SK-N-SH (cell line): ENCODE data around the gene DPEP2. TPM values are rescaled to one million over a fixed set of nuclear protein-coding genes. Genes with fewer than 3 reads are reported as not detected.

Experiments used
- CTCF ChIA-PET: fragments of 300-600, 350-600 bp; formaldehyde crosslinking; extraction: SDS; loops from one replicate; lab custom pipeline; 2021; lab: Yijun Ruan, JAX
- POLR2A ChIA-PET: fragments of 350-600 bp; sonication (Branson Sonifier 250); formaldehyde crosslinking; extraction: SDS; loops from one replicate; lab custom pipeline; 2020; ENCODE audit warnings: antibody characterized with exemption, inconsistent platforms; lab: Yijun Ruan, JAX
- DNase-seq: peaks from one replicate; pipeline ENCODE4 v3.0.0; 2012
- H2AFZ ChIP-seq: fragments of 200-600 bp; sonication (generic); 2 replicates; pipeline ENCODE4 v1.8.1; 2016; ENCODE audit warnings: antibody characterized with exemption, mild to moderate bottlenecking, low read depth
- H3F3A ChIP-seq: fragments of 200-600 bp; sonication (generic); replicated peaks from 2 replicates; pipeline ENCODE3; 2016; ENCODE audit warnings: antibody characterized with exemption, mild to moderate bottlenecking; ENCODE audit not compliant: insufficient read depth
- H3K27ac ChIP-seq, 2 experiments: fragments of 200-500 bp in 1 of 2; fragments of 200-600 bp in 1 of 2; sonication (Bioruptor generic) in 1 of 2; sonication (generic), shearing (Covaris generic) in 1 of 2; 2 replicates each; pipeline versions ENCODE4 v1.5.1 to v1.6.1; 2014 to 2016; ENCODE audit warnings: low read depth in 2 of 2, inconsistent platforms in 1 of 2, low read length in 1 of 2, mild to moderate bottlenecking in 1 of 2, mixed read lengths in 1 of 2
- H3K27me3 ChIP-seq: fragments of 200-600 bp; sonication (generic), shearing (Covaris generic); 2 replicates; pipeline ENCODE4 v1.6.1; 2016; ENCODE audit warnings: mixed run types; ENCODE audit not compliant: insufficient read depth
- H3K36me3 ChIP-seq, 2 experiments: fragments of 200-500 bp in 1 of 2; fragments of 200-600 bp in 1 of 2; sonication (Bioruptor generic) in 1 of 2; sonication (generic) in 1 of 2; replicated peaks in 1 of 2; 2 replicates each; pipeline versions ENCODE3 to v1.5.1; 2014 to 2016; ENCODE audit warnings: low read length in 1 of 2, mild to moderate bottlenecking in 1 of 2; ENCODE audit not compliant: insufficient read depth in 2 of 2, control insufficient read depth in 1 of 2
- H3K4me1 ChIP-seq, 2 experiments: fragments of 200-500 bp in 1 of 2; fragments of 200-600 bp in 1 of 2; sonication (Bioruptor generic) in 1 of 2; sonication (generic), shearing (Covaris generic) in 1 of 2; 2 replicates each; pipeline versions ENCODE4 v1.5.1 to v1.6.1; 2014 to 2016; ENCODE audit warnings: low read depth in 1 of 2, low read length in 1 of 2, mixed run types in 1 of 2; ENCODE audit not compliant: insufficient read depth in 2 of 2, control insufficient read depth in 1 of 2
- H3K4me2 ChIP-seq: fragments of 200-600 bp; sonication (generic), shearing (Covaris generic); 2 replicates; pipeline ENCODE4 v1.6.1; 2017; ENCODE audit warnings: mixed run types
- H3K4me3 ChIP-seq, 2 experiments: fragments of 200-500 bp in 1 of 2; fragments of 200-600 bp in 1 of 2; sonication (Bioruptor generic) in 1 of 2; sonication (generic), shearing (Covaris generic) in 1 of 2; 2 replicates each; pipeline versions ENCODE4 v1.5.1 to v1.8.1; 2014 to 2016; ENCODE audit warnings: low read depth in 2 of 2, inconsistent platforms in 1 of 2, low read length in 1 of 2, mild to moderate bottlenecking in 1 of 2, mixed read lengths in 1 of 2, moderate library complexity in 1 of 2
- H3K79me2 ChIP-seq: fragments of 200-600 bp; sonication (generic); 2 replicates; pipeline ENCODE4 v1.8.1; 2017; ENCODE audit warnings: mild to moderate bottlenecking; ENCODE audit not compliant: insufficient read depth
- H3K9ac ChIP-seq: fragments of 200-600 bp; sonication (generic); 2 replicates; pipeline ENCODE4 v1.6.1; 2017; ENCODE audit warnings: mixed run types
- H3K9me2 ChIP-seq: fragments of 200-600 bp; sonication (generic); 2 replicates; pipeline ENCODE4 v1.6.1; 2017; ENCODE audit warnings: mixed run types
- H3K9me3 ChIP-seq: fragments of 200-600 bp; sonication (generic); 2 replicates; pipeline ENCODE4 v1.6.1; 2017; ENCODE audit warnings: mixed run types, mild to moderate bottlenecking, moderate library complexity
- H4K20me1 ChIP-seq: fragments of 200-600 bp; sonication (generic); 2 replicates; pipeline ENCODE4 v1.6.1; 2017; ENCODE audit warnings: mild to moderate bottlenecking, mixed run types; ENCODE audit not compliant: insufficient read depth
- ELF1 ChIP-seq: IDR thresholded peaks from 2 replicates; pipeline ENCODE4 v1.4.0; 2012
- FOSL2 ChIP-seq: IDR thresholded peaks from 2 replicates; pipeline ENCODE4 v1.4.0; 2012; ENCODE audit warnings: low read depth, mild to moderate bottlenecking, moderate library complexity, borderline replicate concordance
- FOXJ3 ChIP-seq: sonication (generic); formaldehyde crosslinking; IDR thresholded peaks from 2 replicates; pipeline ENCODE4 v1.5.1; 2020; ENCODE audit warnings: mild to moderate bottlenecking, missing genetic modification reagents
- GABPA ChIP-seq: IDR thresholded peaks from 2 replicates; pipeline ENCODE4 v1.4.0; 2012; ENCODE audit warnings: low read depth, mild to moderate bottlenecking
- GATA2 ChIP-seq: sonication (generic); formaldehyde crosslinking; IDR thresholded peaks from 2 replicates; pipeline ENCODE4 v1.5.0; 2020; ENCODE audit warnings: mild to moderate bottlenecking, missing genetic modification reagents
- IRF3 ChIP-seq: fragments of 150-350 bp; IDR thresholded peaks from 2 replicates; pipeline ENCODE4 v1.6.1; 2016; ENCODE audit warnings: mild to moderate bottlenecking, low read depth, low read length
- JUND ChIP-seq: IDR thresholded peaks from 2 replicates; pipeline ENCODE4 v1.4.0; 2012
- MAX ChIP-seq: IDR thresholded peaks from 2 replicates; pipeline ENCODE4 v1.4.0; 2012; ENCODE audit warnings: low read depth
- POLR2AphosphoS5 ChIP-seq: IDR thresholded peaks from 2 replicates; pipeline ENCODE4 v1.6.1; 2012; ENCODE audit warnings: low read depth, low read length
- RFX5 ChIP-seq: IDR thresholded peaks from 2 replicates; pipeline ENCODE4 v1.6.1; 2012; ENCODE audit warnings: mild to moderate bottlenecking, improper control_type of control experiment, low read length
- SIN3A ChIP-seq: IDR thresholded peaks from 2 replicates; pipeline ENCODE4 v1.6.1; 2012; ENCODE audit warnings: low read depth, mild to moderate bottlenecking, low read length, moderate library complexity, borderline replicate concordance
- SMC3 ChIP-seq: IDR thresholded peaks from 2 replicates; pipeline ENCODE4 v1.6.1; 2012; ENCODE audit warnings: low read depth, low read length, improper control_type of control experiment
- USF2 ChIP-seq: fragments of 150-350 bp; IDR thresholded peaks from 2 replicates; pipeline ENCODE4 v1.6.1; 2017; ENCODE audit warnings: antibody characterized with exemption, low read length, low read depth, borderline replicate concordance
- ZBTB33 ChIP-seq: IDR thresholded peaks from 2 replicates; pipeline ENCODE4 v1.4.0; 2012; ENCODE audit warnings: low read depth, borderline replicate concordance
- WGBS: methylation state at CpG from one replicate; pipeline ENCODE4 v1.1.6; 2017; ENCODE audit warnings: low lambda C conversion rate; 5-methylcytosine and 5-hydroxymethylcytosine counted together
- polyA plus RNA-seq, 3 experiments: library from polyadenylated mRNA; depleted of rRNA; stranded (reverse); fragments of >200 nt; gene quantifications; 2 replicates each; pipeline ENCODE4 v1.2.3, GENCODE V29; 2012
- TF ChIP-seq, protein P1 (sequence below): fragments of 200-600 bp; sonication (generic); IDR thresholded peaks from 2 replicates; pipeline ENCODE4 v1.6.1; 2017; ENCODE audit warnings: antibody characterized with exemption, mild to moderate bottlenecking, moderate library complexity

Gene DPEP2
- polyA plus RNA-seq, 1 of the 3 experiments (the other 2 are of a cell fraction) = not detected

DNA sequence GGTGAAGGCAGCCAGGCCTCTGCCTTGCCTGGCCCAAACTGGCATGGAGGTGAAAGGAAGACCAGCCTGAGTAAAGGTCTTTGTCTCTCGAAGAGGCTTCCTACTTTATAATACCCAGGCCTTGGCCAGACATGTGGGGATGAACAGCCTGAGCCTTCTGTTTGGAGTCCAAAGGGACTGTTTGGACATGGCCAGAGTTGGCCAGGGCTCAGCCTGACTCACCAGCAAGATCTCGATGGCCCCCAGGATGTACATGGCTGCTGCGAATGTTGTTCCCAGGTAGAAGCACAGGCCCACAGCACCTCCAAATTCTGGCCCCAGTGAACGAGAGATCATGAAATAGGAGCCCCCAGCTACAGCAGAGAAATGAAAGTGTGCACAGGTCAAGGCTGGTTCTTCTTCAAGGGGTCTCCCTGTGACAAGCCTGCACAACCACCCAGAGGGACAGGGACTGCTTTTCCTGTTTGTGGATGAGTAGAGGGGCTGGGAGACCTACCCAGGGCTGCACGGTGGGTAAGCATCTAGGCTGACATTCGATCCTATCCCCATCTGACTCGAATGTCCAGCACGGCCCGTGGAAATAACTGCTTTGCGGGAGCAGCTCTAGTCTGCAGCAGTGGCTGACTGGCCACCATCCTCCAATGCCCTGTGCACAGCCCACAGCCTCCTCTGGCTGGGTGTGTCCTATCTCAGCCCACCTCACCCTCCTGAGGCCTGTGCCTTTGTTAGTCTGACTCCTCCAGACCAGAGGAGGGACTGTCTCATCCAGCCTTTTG lies 44.7 kb downstream of the DPEP2 start:
- H3K4me3 ChIP-seq = no peak overlapping the region
- POLR2A ChIA-PET = interaction anchor here (1.0 kb wide), 1 partner anchor 15 kb away, joined by 3 read pairs; no protein-coding TSS in a partner anchor
- no peak for DNase-seq
- no peaks in the 10 kb centered on the region for H3K9me2 ChIP-seq
- no peak for TF ChIP-seq USF2
- TF ChIP-seq POLR2AphosphoS5 = no peak
- TF ChIP-seq ZBTB33 = no peak
- no peak for TF ChIP-seq JUND
- CTCF ChIA-PET = interaction anchor here (0.6 to 1.6 kb wide), 3 partner anchors 12 to 86 kb away, joined by 3 to 5 read pairs (median 4); no protein-coding TSS in a partner anchor
- peaks cover 23 to 65% of the 10 kb centered on the region in 2 experiments for H3K36me3 ChIP-seq
- H3K27ac ChIP-seq = no peak overlapping the region
- no peak overlapping the region for H3K4me2 ChIP-seq
- peaks cover 32% of the 10 kb centered on the region; the same call in 1 of the 2 replicates for H3K79me2 ChIP-seq
- no peaks in the 10 kb centered on the region for H3K27me3 ChIP-seq
- 96% methylated on average over 3 of the region's 10 CpGs for WGBS
- no peak overlapping the region for H3K9ac ChIP-seq
- no peak overlapping the region for H2AFZ ChIP-seq
- no peaks in the 10 kb centered on the region for H3K9me3 ChIP-seq
- H3F3A ChIP-seq = peaks cover 7% of the 10 kb centered on the region
- no peaks in the 10 kb centered on the region for H4K20me1 ChIP-seq
- H3K4me1 ChIP-seq = peaks cover 0 to 8% of the 10 kb centered on the region in 2 experiments; a peak in 1 of 4 replicates

GRCh38 chr16:67953641-67954375 lies 45.5 kb downstream of the DPEP2 start:
- WGBS = 95% methylated on average over 5 of the region's 8 CpGs
- peaks cover 0 to 8% of the 10 kb centered on the region in 2 experiments; a peak in 1 of 4 replicates for H3K4me1 ChIP-seq
- H3K36me3 ChIP-seq = peaks cover 19 to 58% of the 10 kb centered on the region in 2 experiments
- POLR2A ChIA-PET = no interaction called here
- H3K27ac ChIP-seq = no peak overlapping the region
- no peak overlapping the region for H3K4me2 ChIP-seq
- H3K9me3 ChIP-seq = no peaks in the 10 kb centered on the region
- CTCF ChIA-PET = interaction anchor here (0.6 to 1.6 kb wide), 3 partner anchors 11 to 87 kb away, joined by 3 to 5 read pairs (median 4); no protein-coding TSS in a partner anchor
- H3K9ac ChIP-seq = no peak overlapping the region
- H3K9me2 ChIP-seq = no peaks in the 10 kb centered on the region
- H3F3A ChIP-seq = peaks cover 7% of the 10 kb centered on the region
- peaks cover 25% of the 10 kb centered on the region; the same call in 1 of the 2 replicates for H3K79me2 ChIP-seq
- no peaks in the 10 kb centered on the region for H3K27me3 ChIP-seq
- no peak overlapping the region for H2AFZ ChIP-seq
- H4K20me1 ChIP-seq = no peaks in the 10 kb centered on the region
- H3K4me3 ChIP-seq = no peak overlapping the region
- no peak for DNase-seq
- TF ChIP-seq, protein P1, sequence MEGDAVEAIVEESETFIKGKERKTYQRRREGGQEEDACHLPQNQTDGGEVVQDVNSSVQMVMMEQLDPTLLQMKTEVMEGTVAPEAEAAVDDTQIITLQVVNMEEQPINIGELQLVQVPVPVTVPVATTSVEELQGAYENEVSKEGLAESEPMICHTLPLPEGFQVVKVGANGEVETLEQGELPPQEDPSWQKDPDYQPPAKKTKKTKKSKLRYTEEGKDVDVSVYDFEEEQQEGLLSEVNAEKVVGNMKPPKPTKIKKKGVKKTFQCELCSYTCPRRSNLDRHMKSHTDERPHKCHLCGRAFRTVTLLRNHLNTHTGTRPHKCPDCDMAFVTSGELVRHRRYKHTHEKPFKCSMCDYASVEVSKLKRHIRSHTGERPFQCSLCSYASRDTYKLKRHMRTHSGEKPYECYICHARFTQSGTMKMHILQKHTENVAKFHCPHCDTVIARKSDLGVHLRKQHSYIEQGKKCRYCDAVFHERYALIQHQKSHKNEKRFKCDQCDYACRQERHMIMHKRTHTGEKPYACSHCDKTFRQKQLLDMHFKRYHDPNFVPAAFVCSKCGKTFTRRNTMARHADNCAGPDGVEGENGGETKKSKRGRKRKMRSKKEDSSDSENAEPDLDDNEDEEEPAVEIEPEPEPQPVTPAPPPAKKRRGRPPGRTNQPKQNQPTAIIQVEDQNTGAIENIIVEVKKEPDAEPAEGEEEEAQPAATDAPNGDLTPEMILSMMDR = no peak
- TF ChIP-seq SMC3 (no peak), GABPA (no peak), FOSL2 (no peak), ZBTB33 (no peak), FOXJ3 (CRISPR knock-in tag) (no peak), RFX5 (no peak), ELF1 (no peak), IRF3 (no peak), GATA2 (no peak), SIN3A (no peak), MAX (no peak)
